Measurements from ENCODE around the gene GPR42. TPM values are rescaled to one million over a fixed set of nuclear protein-coding genes. Genes with fewer than 3 reads are reported as not detected.

GPR42 gene
- total RNA-seq, 1 experiment from 2014 or later: not detected

DNA sequence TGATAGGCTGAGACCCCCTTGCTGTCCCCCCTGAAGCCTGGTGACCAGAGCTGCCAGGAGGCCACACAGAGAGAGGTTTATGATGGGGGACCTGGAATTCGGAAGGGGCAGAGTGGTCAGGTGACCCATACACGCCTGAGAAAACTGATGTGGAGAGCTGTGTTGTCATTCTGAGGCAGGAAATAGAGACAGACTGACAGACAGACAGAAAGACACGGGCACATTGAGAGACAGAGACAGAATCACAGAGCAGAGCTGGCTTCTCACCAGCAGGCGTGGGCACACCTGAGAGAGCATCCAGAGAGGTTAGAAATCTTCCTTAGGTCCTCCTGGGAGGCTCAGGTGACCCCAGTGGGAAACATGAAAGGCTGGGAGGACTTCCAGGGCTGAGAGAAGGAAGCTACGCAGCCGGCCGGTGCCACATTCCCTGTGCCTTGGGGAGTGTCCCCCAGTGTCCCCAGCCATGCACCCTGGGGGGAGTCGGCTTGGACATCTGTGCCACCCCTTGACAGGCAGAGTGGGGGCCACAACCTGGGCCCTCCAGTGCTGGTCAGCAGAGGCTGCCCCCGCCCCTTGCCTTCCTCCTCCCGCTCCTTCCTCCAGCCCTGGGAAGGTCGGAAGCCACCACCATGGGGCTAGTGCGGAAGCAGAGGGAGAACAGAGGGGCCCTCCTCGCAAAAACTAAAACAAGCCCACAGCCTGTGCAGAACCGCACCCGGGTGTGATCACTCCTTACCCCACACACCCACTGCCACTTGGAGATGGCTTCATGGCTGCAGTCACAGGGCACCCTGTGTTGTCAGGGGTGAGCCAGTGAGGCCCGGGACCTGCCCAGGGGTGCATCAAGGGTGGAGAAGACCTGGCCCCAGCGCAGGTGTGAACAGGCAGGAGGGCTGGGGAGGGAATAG is 21.0 kb upstream of the GPR42 start:
- H3K9me3 Mint-ChIP-seq (ENCODE audit: unreplicated experiment): no peaks in the 10 kb centered on the region
- no peak overlapping the region for H3K4me3 Mint-ChIP-seq (ENCODE audit: unreplicated experiment)
- H3K4me1 Mint-ChIP-seq (ENCODE audit: insufficient read depth, unreplicated experiment): peaks cover 4% of the 10 kb centered on the region
- no peaks in the 10 kb centered on the region for H3K36me3 Mint-ChIP-seq (ENCODE audit: insufficient read depth, unreplicated experiment)
- TF ChIP-seq, protein P1, sequence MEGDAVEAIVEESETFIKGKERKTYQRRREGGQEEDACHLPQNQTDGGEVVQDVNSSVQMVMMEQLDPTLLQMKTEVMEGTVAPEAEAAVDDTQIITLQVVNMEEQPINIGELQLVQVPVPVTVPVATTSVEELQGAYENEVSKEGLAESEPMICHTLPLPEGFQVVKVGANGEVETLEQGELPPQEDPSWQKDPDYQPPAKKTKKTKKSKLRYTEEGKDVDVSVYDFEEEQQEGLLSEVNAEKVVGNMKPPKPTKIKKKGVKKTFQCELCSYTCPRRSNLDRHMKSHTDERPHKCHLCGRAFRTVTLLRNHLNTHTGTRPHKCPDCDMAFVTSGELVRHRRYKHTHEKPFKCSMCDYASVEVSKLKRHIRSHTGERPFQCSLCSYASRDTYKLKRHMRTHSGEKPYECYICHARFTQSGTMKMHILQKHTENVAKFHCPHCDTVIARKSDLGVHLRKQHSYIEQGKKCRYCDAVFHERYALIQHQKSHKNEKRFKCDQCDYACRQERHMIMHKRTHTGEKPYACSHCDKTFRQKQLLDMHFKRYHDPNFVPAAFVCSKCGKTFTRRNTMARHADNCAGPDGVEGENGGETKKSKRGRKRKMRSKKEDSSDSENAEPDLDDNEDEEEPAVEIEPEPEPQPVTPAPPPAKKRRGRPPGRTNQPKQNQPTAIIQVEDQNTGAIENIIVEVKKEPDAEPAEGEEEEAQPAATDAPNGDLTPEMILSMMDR (IDR thresholded peaks at IDR 0.05; ENCODE audit: unreplicated experiment): no peak
- intact Hi-C loops (cut with micrococcal nuclease): loop anchor here (10.0 kb wide), 1 partner anchor 85 kb away; the partner anchor contains the start of gene USF2
- BruUV-seq (replicated peaks): no TSS peak
- ChIA-PET CTCF (interaction anchor here (0.9 to 1.5 kb wide), 3 partner anchors 117 to 145 kb away, joined by 3 to 7 read pairs (median 6); no protein-coding TSS in a partner anchor), POLR2A (no interaction called here)
- no peak for DNase-seq (ENCODE audit: unreplicated experiment)
- H3K27me3 Mint-ChIP-seq (ENCODE audit: insufficient read depth, unreplicated experiment): peaks cover 22% of the 10 kb centered on the region
- H3K27ac Mint-ChIP-seq (ENCODE audit: low read depth, unreplicated experiment): no peak overlapping the region

DNA sequence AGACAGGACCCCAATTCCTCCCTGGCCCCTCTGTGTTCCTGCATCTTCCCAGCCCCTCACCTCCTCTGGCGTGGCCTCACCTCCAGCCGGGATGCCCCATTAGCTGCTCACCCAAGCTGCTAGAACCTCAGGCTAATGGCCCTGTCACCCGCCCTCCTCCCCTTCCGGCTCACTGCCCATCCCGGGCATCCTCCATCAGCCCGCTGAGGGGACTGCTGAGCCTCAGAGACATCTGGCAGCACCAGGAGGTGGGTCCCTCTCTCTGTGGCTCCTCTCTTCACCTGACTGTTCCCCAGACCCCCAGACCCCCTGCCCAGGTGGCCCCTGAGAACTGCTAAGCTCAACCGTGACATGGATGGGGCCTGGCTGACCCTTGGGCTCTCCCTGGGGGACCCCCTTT is 20.3 kb upstream of the GPR42 start:
- intact Hi-C loops (cut with micrococcal nuclease): loop anchor here (10.0 kb wide), 1 partner anchor 86 kb away; the partner anchor contains the start of gene USF2
- H3K27ac Mint-ChIP-seq (ENCODE audit: low read depth, unreplicated experiment): no peak overlapping the region
- BruUV-seq (replicated peaks): no TSS peak
- H3K27me3 Mint-ChIP-seq (ENCODE audit: insufficient read depth, unreplicated experiment): peaks cover 28% of the 10 kb centered on the region
- H3K9me3 Mint-ChIP-seq (ENCODE audit: unreplicated experiment): no peaks in the 10 kb centered on the region
- no peak for DNase-seq (ENCODE audit: unreplicated experiment)
- POLR2A ChIA-PET: no interaction called here
- H3K4me3 Mint-ChIP-seq (ENCODE audit: unreplicated experiment): no peak overlapping the region
- peaks cover 4% of the 10 kb centered on the region for H3K4me1 Mint-ChIP-seq (ENCODE audit: insufficient read depth, unreplicated experiment)
- CTCF ChIA-PET: interaction anchor here (0.7 to 1.5 kb wide), 4 partner anchors 70 to 119 kb away, joined by 3 to 6 read pairs (median 3); no protein-coding TSS in a partner anchor
- TF ChIP-seq, protein P1 (IDR thresholded peaks at IDR 0.05; ENCODE audit: unreplicated experiment): no peak
- H3K36me3 Mint-ChIP-seq (ENCODE audit: insufficient read depth, unreplicated experiment): no peaks in the 10 kb centered on the region

DNA sequence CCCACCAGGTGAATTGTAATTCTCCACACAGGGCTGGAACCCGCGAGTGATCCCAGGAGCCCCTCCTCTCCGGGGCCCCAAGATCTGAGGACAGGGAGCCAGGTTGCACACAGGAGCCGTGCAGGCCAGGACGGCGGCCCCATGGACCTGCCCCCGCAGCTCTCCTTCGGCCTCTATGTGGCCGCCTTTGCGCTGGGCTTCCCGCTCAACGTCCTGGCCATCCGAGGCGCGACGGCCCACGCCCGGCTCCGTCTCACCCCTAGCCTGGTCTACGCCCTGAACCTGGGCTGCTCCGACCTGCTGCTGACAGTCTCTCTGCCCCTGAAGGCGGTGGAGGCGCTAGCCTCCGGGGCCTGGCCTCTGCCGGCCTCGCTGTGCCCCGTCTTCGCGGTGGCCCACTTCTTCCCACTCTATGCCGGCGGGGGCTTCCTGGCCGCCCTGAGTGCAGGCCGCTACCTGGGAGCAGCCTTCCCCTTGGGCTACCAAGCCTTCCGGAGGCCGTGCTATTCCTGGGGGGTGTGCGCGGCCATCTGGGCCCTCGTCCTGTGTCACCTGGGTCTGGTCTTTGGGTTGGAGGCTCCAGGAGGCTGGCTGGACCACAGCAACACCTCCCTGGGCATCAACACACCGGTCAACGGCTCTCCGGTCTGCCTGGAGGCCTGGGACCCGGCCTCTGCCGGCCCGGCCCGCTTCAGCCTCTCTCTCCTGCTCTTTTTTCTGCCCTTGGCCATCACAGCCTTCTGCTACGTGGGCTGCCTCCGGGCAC is 19.3 kb upstream of the GPR42 start:
- TF ChIP-seq, protein P1 (IDR thresholded peaks at IDR 0.05; ENCODE audit: unreplicated experiment): no peak
- no peak for DNase-seq (ENCODE audit: unreplicated experiment)
- peaks cover 4% of the 10 kb centered on the region for H3K4me1 Mint-ChIP-seq (ENCODE audit: insufficient read depth, unreplicated experiment)
- intact Hi-C loops (cut with micrococcal nuclease): loop anchor here (1.0 to 10.0 kb wide), 3 partner anchors 87 to 144 kb away; partner anchors contain the start of gene USF2
- POLR2A ChIA-PET: no interaction called here
- no peak overlapping the region for H3K4me3 Mint-ChIP-seq (ENCODE audit: unreplicated experiment)
- no peak overlapping the region for H3K27ac Mint-ChIP-seq (ENCODE audit: low read depth, unreplicated experiment)
- peaks cover 33% of the 10 kb centered on the region for H3K27me3 Mint-ChIP-seq (ENCODE audit: insufficient read depth, unreplicated experiment)
- no peaks in the 10 kb centered on the region for H3K36me3 Mint-ChIP-seq (ENCODE audit: insufficient read depth, unreplicated experiment)
- H3K9me3 Mint-ChIP-seq (ENCODE audit: unreplicated experiment): no peaks in the 10 kb centered on the region
- BruUV-seq (replicated peaks): no TSS peak
- CTCF ChIA-PET: interaction anchor here (1.1 to 7.1 kb wide), 12 partner anchors 14 to 241 kb away, joined by 3 to 143 read pairs (median 6); no protein-coding TSS in a partner anchor

DNA sequence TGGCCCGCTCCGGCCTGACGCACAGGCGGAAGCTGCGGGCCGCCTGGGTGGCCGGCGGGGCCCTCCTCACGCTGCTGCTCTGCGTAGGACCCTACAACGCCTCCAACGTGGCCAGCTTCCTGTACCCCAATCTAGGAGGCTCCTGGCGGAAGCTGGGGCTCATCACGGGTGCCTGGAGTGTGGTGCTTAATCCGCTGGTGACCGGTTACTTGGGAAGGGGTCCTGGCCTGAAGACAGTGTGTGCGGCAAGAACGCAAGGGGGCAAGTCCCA is 18.8 kb upstream of the GPR42 start:
- Mint-ChIP-seq H3K4me1 (ENCODE audit: insufficient read depth, unreplicated experiment) (peaks cover 4% of the 10 kb centered on the region), H3K27me3 (ENCODE audit: insufficient read depth, unreplicated experiment) (peaks cover 33% of the 10 kb centered on the region), H3K4me3 (ENCODE audit: unreplicated experiment) (no peak overlapping the region), H3K27ac (ENCODE audit: low read depth, unreplicated experiment) (no peak overlapping the region), H3K9me3 (ENCODE audit: unreplicated experiment) (no peaks in the 10 kb centered on the region), H3K36me3 (ENCODE audit: insufficient read depth, unreplicated experiment) (no peaks in the 10 kb centered on the region)
- BruUV-seq (replicated peaks): no TSS peak
- DNase-seq (ENCODE audit: unreplicated experiment): no peak
- TF ChIP-seq, protein P1 (IDR thresholded peaks at IDR 0.05; ENCODE audit: unreplicated experiment): no peak
- ChIA-PET CTCF (interaction anchor here (0.8 to 7.1 kb wide), 22 partner anchors 8 to 253 kb away, joined by 3 to 143 read pairs (median 5); no protein-coding TSS in a partner anchor), POLR2A (interaction anchor here (1.7 kb wide), 2 partner anchors 117 to 143 kb away, joined by 6 to 14 read pairs; no protein-coding TSS in a partner anchor)
- intact Hi-C loops (cut with micrococcal nuclease): loop anchor here (1.0 to 10.0 kb wide), 3 partner anchors 87 to 143 kb away; partner anchors contain the start of gene USF2
